WTC11 (cell line): Measurements from ENCODE around the gene ZACN. TPM values are rescaled to one million over a fixed set of nuclear protein-coding genes. Genes with fewer than 3 reads are reported as not detected.

Experiments
- ATAC-seq: fragments of 200-7000 bp; cut with Tn5 transposase; 2 replicates; pipeline ENCODE4 v1.10.0; 2021; ENCODE audit warnings: mild to moderate bottlenecking, moderate library complexity
- CTCF ChIA-PET: fragments of 300-600 bp; sonication (Branson Sonifier 250); formaldehyde crosslinking; loops from one replicate; lab custom pipeline; 2021; ENCODE audit warnings: antibody characterized with exemption; lab: Charles Lee
- POLR2A ChIA-PET: fragments of 350-600 bp; sonication (Branson Sonifier 250); formaldehyde crosslinking; loops from one replicate; lab custom pipeline; 2021; ENCODE audit warnings: antibody characterized with exemption; lab: Charles Lee
- DNase-seq: peaks from one replicate; pipeline ENCODE4 v3.0.0; 2021; ENCODE audit warnings: low spot score
- H3K27ac Mint-ChIP-seq: 2 replicates; pipeline ENCODE4 v1.8.0; 2021; ENCODE audit warnings: mixed read lengths
- H3K27me3 Mint-ChIP-seq: 2 replicates; pipeline ENCODE4 v1.8.0; 2021; ENCODE audit warnings: low read depth, mild to moderate bottlenecking, moderate library complexity, mixed read lengths
- H3K36me3 Mint-ChIP-seq: 2 replicates; pipeline ENCODE4 v1.8.0; 2021; ENCODE audit warnings: mixed read lengths
- H3K4me1 Mint-ChIP-seq: 2 replicates; pipeline ENCODE4 v1.8.0; 2022; ENCODE audit warnings: mixed read lengths
- H3K4me3 Mint-ChIP-seq: 2 replicates; pipeline ENCODE4 v1.8.0; 2021; ENCODE audit warnings: mild to moderate bottlenecking, moderate library complexity, mixed read lengths
- H3K9me3 Mint-ChIP-seq: 2 replicates; pipeline ENCODE4 v1.8.0; 2021; ENCODE audit warnings: mixed read lengths
- CBFB ChIP-seq: sonication (generic); formaldehyde crosslinking; IDR thresholded peaks from 2 replicates; pipeline ENCODE4 v1.8.1; 2022; ENCODE audit warnings: mild to moderate bottlenecking, low read depth, missing genetic modification reagents
- CREB1 ChIP-seq: sonication (generic); formaldehyde crosslinking; IDR thresholded peaks from 2 replicates; pipeline ENCODE4 v1.8.0; 2023; ENCODE audit warnings: mild to moderate bottlenecking, missing genetic modification reagents
- CREM ChIP-seq: sonication (generic); formaldehyde crosslinking; IDR thresholded peaks from 2 replicates; pipeline ENCODE4 v1.8.1; 2022; ENCODE audit warnings: mild to moderate bottlenecking, missing genetic modification reagents, moderate library complexity
- FOXP1 ChIP-seq: sonication (generic); formaldehyde crosslinking; IDR thresholded peaks from 2 replicates; pipeline ENCODE4 v1.8.0; 2022; ENCODE audit warnings: missing genetic modification reagents, mild to moderate bottlenecking, moderate library complexity, borderline replicate concordance
- GABPB1 ChIP-seq: sonication (generic); formaldehyde crosslinking; IDR thresholded peaks from 2 replicates; pipeline ENCODE4 v1.8.1; 2023; ENCODE audit warnings: mild to moderate bottlenecking, missing genetic modification reagents
- SMAD3 ChIP-seq: sonication (generic); formaldehyde crosslinking; IDR thresholded peaks from 2 replicates; pipeline ENCODE4 v1.8.0; 2022; ENCODE audit warnings: missing genetic modification reagents, mild to moderate bottlenecking, borderline replicate concordance
- SMAD4 ChIP-seq: sonication (generic); formaldehyde crosslinking; IDR thresholded peaks from 2 replicates; pipeline ENCODE4 v1.8.0; 2022; ENCODE audit warnings: mild to moderate bottlenecking, missing genetic modification reagents
- SOX15 ChIP-seq: fragments of 250-450 bp; sonication (Bioruptor Pico); IDR thresholded peaks from 2 replicates; pipeline ENCODE4 v1.9.0; 2021; ENCODE audit warnings: mild to moderate bottlenecking
- TEAD4 ChIP-seq: sonication (generic); formaldehyde crosslinking; IDR thresholded peaks from 2 replicates; pipeline ENCODE4 v1.8.0; 2022; ENCODE audit warnings: mild to moderate bottlenecking, missing genetic modification reagents
- ZBTB21 ChIP-seq: sonication (generic); formaldehyde crosslinking; IDR thresholded peaks from 2 replicates; pipeline ENCODE4 v1.8.1; 2023; ENCODE audit warnings: mild to moderate bottlenecking, missing genetic modification reagents, borderline replicate concordance
- ZNF232 ChIP-seq: sonication (generic); formaldehyde crosslinking; IDR thresholded peaks from 2 replicates; pipeline ENCODE4 v1.8.0; 2022; ENCODE audit warnings: mild to moderate bottlenecking, missing genetic modification reagents
- ZNF263 ChIP-seq: sonication (generic); formaldehyde crosslinking; IDR thresholded peaks from 2 replicates; pipeline ENCODE4 v1.8.1; 2022; ENCODE audit warnings: low read depth, mild to moderate bottlenecking, moderate library complexity, missing genetic modification reagents
- ZNF396 ChIP-seq: fragments of 250-450 bp; sonication (Bioruptor Pico); IDR thresholded peaks from 2 replicates; pipeline ENCODE4 v1.8.0; 2021; ENCODE audit warnings: mild to moderate bottlenecking, moderate library complexity, borderline replicate concordance
- ZNF671 ChIP-seq: fragments of 250-450 bp; sonication (Bioruptor Pico); IDR thresholded peaks from 2 replicates; pipeline ENCODE4 v1.8.0; 2021; ENCODE audit warnings: mild to moderate bottlenecking
- total RNA-seq: library from RNA; stranded (reverse); gene quantifications from 3 replicates; pipeline ENCODE4 v1.2.3, GENCODE V29; 2021
- TF ChIP-seq, protein P1 (sequence below): sonication (generic); formaldehyde crosslinking; IDR thresholded peaks from 2 replicates; pipeline ENCODE4 v1.8.1; 2023; ENCODE audit warnings: mild to moderate bottlenecking, missing genetic modification reagents
- TF ChIP-seq, protein P2 (sequence below): fragments of 250-450 bp; sonication (Bioruptor Pico); IDR thresholded peaks from 2 replicates; pipeline ENCODE4 v1.9.0; 2021; ENCODE audit warnings: mild to moderate bottlenecking, borderline replicate concordance
- TF ChIP-seq, protein P3 (sequence below): fragments of 250-450 bp; sonication (Bioruptor Pico); IDR thresholded peaks from 2 replicates; pipeline ENCODE4 v1.9.0; 2021; ENCODE audit warnings: mild to moderate bottlenecking
- TF ChIP-seq, protein P4 (sequence below): sonication (generic); formaldehyde crosslinking; IDR thresholded peaks from 2 replicates; pipeline ENCODE4 v1.8.1; 2022; ENCODE audit warnings: mild to moderate bottlenecking, missing genetic modification reagents, moderate library complexity, borderline replicate concordance
- TF ChIP-seq, protein P5 (sequence below): sonication (generic); formaldehyde crosslinking; IDR thresholded peaks from 2 replicates; pipeline ENCODE4 v1.8.1; 2022; ENCODE audit warnings: low read depth, mild to moderate bottlenecking, moderate library complexity, missing genetic modification reagents, borderline replicate concordance
- TF ChIP-seq, protein P6 (sequence below): sonication (generic); formaldehyde crosslinking; IDR thresholded peaks from 2 replicates; pipeline ENCODE4 v1.8.0; 2023; ENCODE audit warnings: missing genetic modification reagents
- TF ChIP-seq, protein P7 (sequence below): sonication (generic); formaldehyde crosslinking; IDR thresholded peaks from 2 replicates; pipeline ENCODE4 v1.8.1; 2023; ENCODE audit warnings: mild to moderate bottlenecking, missing genetic modification reagents, moderate library complexity

The ZACN gene
- total RNA-seq, 1 experiment from 2014 or later: 0.28 TPM

DNA sequence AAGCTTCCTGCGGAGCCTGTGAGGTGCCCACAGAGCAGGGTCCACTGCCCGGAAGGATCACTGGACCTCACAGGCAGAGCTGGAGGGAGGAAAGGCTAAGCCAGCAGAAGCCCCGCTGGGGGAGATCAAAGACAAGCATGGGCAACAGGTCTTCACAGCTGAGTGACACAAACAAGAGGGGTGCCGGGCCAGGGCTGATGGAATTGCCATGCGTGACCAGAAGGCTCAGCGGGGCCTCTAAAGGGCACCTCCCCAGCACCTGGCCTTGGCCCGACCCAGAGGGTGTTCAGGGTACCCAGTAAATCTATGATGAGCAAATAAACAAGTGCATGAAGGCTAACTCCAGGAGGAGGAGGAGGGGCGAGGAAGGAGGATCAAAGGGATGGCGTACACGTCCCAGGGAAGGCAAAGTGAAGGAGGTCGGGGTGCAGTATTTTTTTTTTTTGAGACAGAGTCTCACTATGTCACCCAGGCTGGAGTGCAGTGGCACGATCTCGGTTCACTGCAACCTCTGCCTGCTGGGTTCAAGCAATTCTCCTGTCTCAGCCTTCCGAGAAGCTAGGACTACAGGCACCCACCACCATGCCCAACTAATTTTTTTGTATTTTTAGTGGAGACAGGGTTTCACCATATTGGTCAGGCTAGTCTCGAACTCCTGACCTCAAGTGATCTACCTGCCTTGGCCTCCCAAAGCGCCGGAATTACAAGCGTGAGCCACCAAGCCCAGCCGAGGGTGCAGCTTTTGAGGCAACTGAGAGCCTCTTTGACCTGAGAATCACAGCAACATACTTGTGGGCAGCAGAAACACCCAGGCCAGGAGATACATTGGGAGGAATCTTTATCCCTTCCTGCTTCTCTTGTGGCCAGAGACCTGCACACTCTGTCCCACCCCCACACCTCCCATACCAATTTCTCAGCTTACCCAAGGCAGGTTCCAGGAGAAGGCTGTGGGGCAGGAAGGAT, 40.7 kb downstream of the ZACN start:
- H3K4me3 Mint-ChIP-seq: no peak overlapping the region
- ATAC-seq (no peak), DNase-seq (no peak)
- CTCF ChIA-PET: interaction anchor here (0.6 to 10.4 kb wide), 13 partner anchors 13 to 180 kb away, joined by 3 to 176 read pairs (median 13); partner anchors contain the start of gene FOXJ1
- no peaks in the 10 kb centered on the region for H3K36me3 Mint-ChIP-seq
- peaks cover 27% of the 10 kb centered on the region for H3K4me1 Mint-ChIP-seq
- H3K9me3 Mint-ChIP-seq: no peaks in the 10 kb centered on the region
- H3K27ac Mint-ChIP-seq: no peak overlapping the region
- POLR2A ChIA-PET: interaction anchor here (1.2 to 1.8 kb wide), 2 partner anchors 13 kb away, joined by 3 to 5 read pairs; no protein-coding TSS in a partner anchor
- no peaks in the 10 kb centered on the region; the same call in 1 of the 2 replicates for H3K27me3 Mint-ChIP-seq
- TF ChIP-seq SMAD4 (CRISPR knock-in tag): no peak
- 0 out of 2 replicates have a peak, but pooled peaks have one; percentile 38 for TF ChIP-seq GABPB1 (CRISPR knock-in tag)
- no peak for TF ChIP-seq CBFB (CRISPR knock-in tag)
- no peak for TF ChIP-seq ZNF671 (CRISPR knock-in tag)

DNA sequence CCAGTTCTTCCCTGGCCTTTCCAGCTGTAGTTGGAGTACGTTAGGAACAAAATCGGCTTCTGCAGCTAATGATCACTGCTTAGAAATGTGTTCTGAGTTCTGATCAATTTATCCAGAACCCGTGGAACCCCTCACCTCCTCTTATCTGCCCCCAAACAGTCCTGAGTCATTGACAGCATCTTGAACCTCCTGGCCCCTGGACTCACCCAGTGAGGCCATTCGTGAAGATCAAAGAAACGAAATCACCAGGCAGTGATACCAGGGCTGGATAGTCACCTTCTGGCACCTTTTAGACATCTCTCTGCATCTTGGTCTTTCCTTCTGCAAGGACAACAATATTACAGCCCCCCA, 41.7 kb downstream of the ZACN start:
- Mint-ChIP-seq H3K4me3 (no peak overlapping the region), H3K27me3 (no peaks in the 10 kb centered on the region; the same call in none of the 2 replicates), H3K27ac (peak overlapping the region; percentile 78), H3K4me1 (peaks cover 34% of the 10 kb centered on the region), H3K9me3 (no peaks in the 10 kb centered on the region), H3K36me3 (no peaks in the 10 kb centered on the region)
- CTCF ChIA-PET: interaction anchor here (0.6 to 10.4 kb wide), 25 partner anchors 13 to 179 kb away, joined by 3 to 176 read pairs (median 5); partner anchors contain the start of genes EXOC7, FOXJ1 and UBALD2
- POLR2A ChIA-PET: interaction anchor here (1.8 kb wide), 1 partner anchor 14 kb away, joined by 5 read pairs; no protein-coding TSS in a partner anchor
- ATAC-seq: no peak
- DNase-seq: no peak
- TF ChIP-seq, protein P1, sequence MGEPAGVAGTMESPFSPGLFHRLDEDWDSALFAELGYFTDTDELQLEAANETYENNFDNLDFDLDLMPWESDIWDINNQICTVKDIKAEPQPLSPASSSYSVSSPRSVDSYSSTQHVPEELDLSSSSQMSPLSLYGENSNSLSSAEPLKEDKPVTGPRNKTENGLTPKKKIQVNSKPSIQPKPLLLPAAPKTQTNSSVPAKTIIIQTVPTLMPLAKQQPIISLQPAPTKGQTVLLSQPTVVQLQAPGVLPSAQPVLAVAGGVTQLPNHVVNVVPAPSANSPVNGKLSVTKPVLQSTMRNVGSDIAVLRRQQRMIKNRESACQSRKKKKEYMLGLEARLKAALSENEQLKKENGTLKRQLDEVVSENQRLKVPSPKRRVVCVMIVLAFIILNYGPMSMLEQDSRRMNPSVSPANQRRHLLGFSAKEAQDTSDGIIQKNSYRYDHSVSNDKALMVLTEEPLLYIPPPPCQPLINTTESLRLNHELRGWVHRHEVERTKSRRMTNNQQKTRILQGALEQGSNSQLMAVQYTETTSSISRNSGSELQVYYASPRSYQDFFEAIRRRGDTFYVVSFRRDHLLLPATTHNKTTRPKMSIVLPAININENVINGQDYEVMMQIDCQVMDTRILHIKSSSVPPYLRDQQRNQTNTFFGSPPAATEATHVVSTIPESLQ (CRISPR knock-in tag): no peak
- TF ChIP-seq CREM (CRISPR knock-in tag) (no peak), ZNF263 (CRISPR knock-in tag) (no peak), SMAD3 (CRISPR knock-in tag) (no peak), ZBTB21 (CRISPR knock-in tag) (no peak), ZNF232 (CRISPR knock-in tag) (no peak), CREB1 (CRISPR knock-in tag) (no peak), SOX15 (no peak), FOXP1 (CRISPR knock-in tag) (no peak), ZNF396 (no peak), TEAD4 (CRISPR knock-in tag) (no peak)
- TF ChIP-seq, protein P2, sequence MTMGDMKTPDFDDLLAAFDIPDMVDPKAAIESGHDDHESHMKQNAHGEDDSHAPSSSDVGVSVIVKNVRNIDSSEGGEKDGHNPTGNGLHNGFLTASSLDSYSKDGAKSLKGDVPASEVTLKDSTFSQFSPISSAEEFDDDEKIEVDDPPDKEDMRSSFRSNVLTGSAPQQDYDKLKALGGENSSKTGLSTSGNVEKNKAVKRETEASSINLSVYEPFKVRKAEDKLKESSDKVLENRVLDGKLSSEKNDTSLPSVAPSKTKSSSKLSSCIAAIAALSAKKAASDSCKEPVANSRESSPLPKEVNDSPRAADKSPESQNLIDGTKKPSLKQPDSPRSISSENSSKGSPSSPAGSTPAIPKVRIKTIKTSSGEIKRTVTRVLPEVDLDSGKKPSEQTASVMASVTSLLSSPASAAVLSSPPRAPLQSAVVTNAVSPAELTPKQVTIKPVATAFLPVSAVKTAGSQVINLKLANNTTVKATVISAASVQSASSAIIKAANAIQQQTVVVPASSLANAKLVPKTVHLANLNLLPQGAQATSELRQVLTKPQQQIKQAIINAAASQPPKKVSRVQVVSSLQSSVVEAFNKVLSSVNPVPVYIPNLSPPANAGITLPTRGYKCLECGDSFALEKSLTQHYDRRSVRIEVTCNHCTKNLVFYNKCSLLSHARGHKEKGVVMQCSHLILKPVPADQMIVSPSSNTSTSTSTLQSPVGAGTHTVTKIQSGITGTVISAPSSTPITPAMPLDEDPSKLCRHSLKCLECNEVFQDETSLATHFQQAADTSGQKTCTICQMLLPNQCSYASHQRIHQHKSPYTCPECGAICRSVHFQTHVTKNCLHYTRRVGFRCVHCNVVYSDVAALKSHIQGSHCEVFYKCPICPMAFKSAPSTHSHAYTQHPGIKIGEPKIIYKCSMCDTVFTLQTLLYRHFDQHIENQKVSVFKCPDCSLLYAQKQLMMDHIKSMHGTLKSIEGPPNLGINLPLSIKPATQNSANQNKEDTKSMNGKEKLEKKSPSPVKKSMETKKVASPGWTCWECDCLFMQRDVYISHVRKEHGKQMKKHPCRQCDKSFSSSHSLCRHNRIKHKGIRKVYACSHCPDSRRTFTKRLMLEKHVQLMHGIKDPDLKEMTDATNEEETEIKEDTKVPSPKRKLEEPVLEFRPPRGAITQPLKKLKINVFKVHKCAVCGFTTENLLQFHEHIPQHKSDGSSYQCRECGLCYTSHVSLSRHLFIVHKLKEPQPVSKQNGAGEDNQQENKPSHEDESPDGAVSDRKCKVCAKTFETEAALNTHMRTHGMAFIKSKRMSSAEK (CRISPR knock-in tag): no peak
- TF ChIP-seq, protein P3, sequence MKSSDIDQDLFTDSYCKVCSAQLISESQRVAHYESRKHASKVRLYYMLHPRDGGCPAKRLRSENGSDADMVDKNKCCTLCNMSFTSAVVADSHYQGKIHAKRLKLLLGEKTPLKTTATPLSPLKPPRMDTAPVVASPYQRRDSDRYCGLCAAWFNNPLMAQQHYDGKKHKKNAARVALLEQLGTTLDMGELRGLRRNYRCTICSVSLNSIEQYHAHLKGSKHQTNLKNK (CRISPR knock-in tag): no peak
- TF ChIP-seq, protein P4, sequence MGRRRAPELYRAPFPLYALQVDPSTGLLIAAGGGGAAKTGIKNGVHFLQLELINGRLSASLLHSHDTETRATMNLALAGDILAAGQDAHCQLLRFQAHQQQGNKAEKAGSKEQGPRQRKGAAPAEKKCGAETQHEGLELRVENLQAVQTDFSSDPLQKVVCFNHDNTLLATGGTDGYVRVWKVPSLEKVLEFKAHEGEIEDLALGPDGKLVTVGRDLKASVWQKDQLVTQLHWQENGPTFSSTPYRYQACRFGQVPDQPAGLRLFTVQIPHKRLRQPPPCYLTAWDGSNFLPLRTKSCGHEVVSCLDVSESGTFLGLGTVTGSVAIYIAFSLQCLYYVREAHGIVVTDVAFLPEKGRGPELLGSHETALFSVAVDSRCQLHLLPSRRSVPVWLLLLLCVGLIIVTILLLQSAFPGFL: no peak
- TF ChIP-seq, protein P5, sequence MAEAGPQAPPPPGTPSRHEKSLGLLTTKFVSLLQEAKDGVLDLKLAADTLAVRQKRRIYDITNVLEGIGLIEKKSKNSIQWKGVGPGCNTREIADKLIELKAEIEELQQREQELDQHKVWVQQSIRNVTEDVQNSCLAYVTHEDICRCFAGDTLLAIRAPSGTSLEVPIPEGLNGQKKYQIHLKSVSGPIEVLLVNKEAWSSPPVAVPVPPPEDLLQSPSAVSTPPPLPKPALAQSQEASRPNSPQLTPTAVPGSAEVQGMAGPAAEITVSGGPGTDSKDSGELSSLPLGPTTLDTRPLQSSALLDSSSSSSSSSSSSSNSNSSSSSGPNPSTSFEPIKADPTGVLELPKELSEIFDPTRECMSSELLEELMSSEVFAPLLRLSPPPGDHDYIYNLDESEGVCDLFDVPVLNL (CRISPR knock-in tag): no peak
- TF ChIP-seq, protein P6, sequence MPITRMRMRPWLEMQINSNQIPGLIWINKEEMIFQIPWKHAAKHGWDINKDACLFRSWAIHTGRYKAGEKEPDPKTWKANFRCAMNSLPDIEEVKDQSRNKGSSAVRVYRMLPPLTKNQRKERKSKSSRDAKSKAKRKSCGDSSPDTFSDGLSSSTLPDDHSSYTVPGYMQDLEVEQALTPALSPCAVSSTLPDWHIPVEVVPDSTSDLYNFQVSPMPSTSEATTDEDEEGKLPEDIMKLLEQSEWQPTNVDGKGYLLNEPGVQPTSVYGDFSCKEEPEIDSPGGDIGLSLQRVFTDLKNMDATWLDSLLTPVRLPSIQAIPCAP: no peak
- TF ChIP-seq, protein P7, sequence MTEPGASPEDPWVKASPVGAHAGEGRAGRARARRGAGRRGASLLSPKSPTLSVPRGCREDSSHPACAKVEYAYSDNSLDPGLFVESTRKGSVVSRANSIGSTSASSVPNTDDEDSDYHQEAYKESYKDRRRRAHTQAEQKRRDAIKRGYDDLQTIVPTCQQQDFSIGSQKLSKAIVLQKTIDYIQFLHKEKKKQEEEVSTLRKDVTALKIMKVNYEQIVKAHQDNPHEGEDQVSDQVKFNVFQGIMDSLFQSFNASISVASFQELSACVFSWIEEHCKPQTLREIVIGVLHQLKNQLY (CRISPR knock-in tag): no peak
